HG02840 (cell line): ENCODE data around the gene USP35.

Source experiments
- ATAC-seq: cut with Tn5 transposase; IDR thresholded peaks from one replicate; pipeline ENCODE4 v1.9.1; 2021; ENCODE audit warnings: mild to moderate bottlenecking, moderate library complexity, moderate number of reproducible peaks; ENCODE audit not compliant: unreplicated experiment, low FRiP score

Gene USP35

GRCh38 chr11:78188286-78189173 lies at the start of gene USP35, which contains the start of gene KCTD21:
USP35 (plus strand) TSS chr11:78188919; CDS start chr11:78196246, 7,327 bp downstream.
KCTD21 (minus strand) TSS chr11:78188626; CDS start chr11:78174554, 14,072 bp downstream.
- ATAC-seq: peak; percentile 95

- ATAC-seq: peak; percentile 96
These were observed 49.0 kb upstream of the USP35 start, which contains the start of gene ALG8 for GRCh38 chr11:78139422-78140391. ALG8 (minus strand) TSS chr11:78139626; CDS start chr11:78139588, 38 bp downstream.

- ATAC-seq: no peak
These were observed 48.2 kb upstream of the USP35 start for GRCh38 chr11:78140392-78141077.

GRCh38 chr11:78145511-78146025 lies 43.2 kb upstream of the USP35 start:
- no peak for ATAC-seq

- no peak for ATAC-seq
These were observed 40.9 kb upstream of the USP35 start for GRCh38 chr11:78147807-78148206.

- no peak for ATAC-seq
These were observed 39.1 kb upstream of the USP35 start for GRCh38 chr11:78149646-78150045.

- ATAC-seq: no peak
These were observed 38.4 kb upstream of the USP35 start for GRCh38 chr11:78150346-78150745.

- ATAC-seq: no peak
These were observed 38.0 kb upstream of the USP35 start for GRCh38 chr11:78150754-78151153.

- ATAC-seq: no peak
These were observed 36.9 kb upstream of the USP35 start for GRCh38 chr11:78151804-78152203.

GRCh38 chr11:78156127-78156844 lies 32.4 kb upstream of the USP35 start:
- no peak for ATAC-seq

GRCh38 chr11:78158987-78159652 lies 29.6 kb upstream of the USP35 start:
- ATAC-seq: no peak

- no peak for ATAC-seq
These were observed 28.2 kb upstream of the USP35 start for GRCh38 chr11:78160557-78160956.

GRCh38 chr11:78161346-78161745 lies 27.4 kb upstream of the USP35 start:
- no peak for ATAC-seq

- no peak for ATAC-seq
These were observed 26.8 kb upstream of the USP35 start for GRCh38 chr11:78161962-78162371.

GRCh38 chr11:78163828-78164227 lies 24.9 kb upstream of the USP35 start:
- ATAC-seq: no peak

GRCh38 chr11:78164471-78164870 lies 24.2 kb upstream of the USP35 start:
- ATAC-seq: no peak

GRCh38 chr11:78166855-78167469 lies 21.8 kb upstream of the USP35 start:
- ATAC-seq: no peak
